Urothelium cell line (cell line): Measurements from ENCODE around the gene RHOXF1.
"Not testable (repeated sequence)": the region's sequence is repeated elsewhere in the genome, so short reads cannot be mapped to it uniquely, and the experiment has no call there.

Experiments
- DNase-seq: peaks from one replicate; pipeline ENCODE4 v3.0.0; 2011; ENCODE audit warnings: low spot score, mixed read lengths
- FAIRE-seq: peaks from 2 replicates; lab custom pipeline; 2011; peaks lifted over from hg19 to GRCh38; lab: Jason Lieb, UNC

The RHOXF1 gene

GRCh38 chrX:120115438-120115963, at the start of gene RHOXF1:
TSS of gene RHOXF1 (minus strand) at chrX:120115913. CDS start at chrX:120115862, 51 bp downstream.
- no peak for FAIRE-seq
- DNase-seq: no peak

- DNase-seq, FAIRE-seq: not testable (repeated sequence)
These were observed 43.4 kb upstream of the RHOXF1 start for GRCh38 chrX:120159086-120159485.

- DNase-seq, FAIRE-seq: not testable (repeated sequence)
These were observed 42.6 kb upstream of the RHOXF1 start, which contains the start of gene RHOXF2 for GRCh38 chrX:120158313-120158712. TSS of gene RHOXF2 (plus strand) at chrX:120158613. CDS start at chrX:120158751, 138 bp downstream.

- DNase-seq, FAIRE-seq: not testable (repeated sequence)
These were observed 34.5 kb upstream of the RHOXF1 start for GRCh38 chrX:120150109-120150744.

- FAIRE-seq: no peak
These were observed 31.8 kb upstream of the RHOXF1 start for GRCh38 chrX:120147537-120147936.

GRCh38 chrX:120146323-120146722, 30.6 kb upstream of the RHOXF1 start:
- not testable (repeated sequence) for FAIRE-seq, DNase-seq

More at GRCh38 chrX:120147537-120147936, 31.8 kb upstream of the RHOXF1 start:
- DNase-seq: no peak

GRCh38 chrX:120145295-120145925, 29.7 kb upstream of the RHOXF1 start:
- DNase-seq (no peak), FAIRE-seq (no peak)

GRCh38 chrX:120144178-120144844, 28.6 kb upstream of the RHOXF1 start:
- no peak for DNase-seq
- no peak for FAIRE-seq

- FAIRE-seq: no peak
- DNase-seq: no peak
These were observed 24.7 kb upstream of the RHOXF1 start for GRCh38 chrX:120140293-120140981.

- FAIRE-seq (no peak), DNase-seq (no peak)
These were observed 21.7 kb upstream of the RHOXF1 start for GRCh38 chrX:120137439-120137838.

- no peak for FAIRE-seq
- no peak for DNase-seq
These were observed 21.1 kb upstream of the RHOXF1 start for GRCh38 chrX:120136840-120137239.

GRCh38 chrX:120136128-120136527, 20.4 kb upstream of the RHOXF1 start:
- DNase-seq (no peak), FAIRE-seq (no peak)

GRCh38 chrX:120128306-120128846, 12.7 kb upstream of the RHOXF1 start:
- not testable (repeated sequence) for FAIRE-seq, DNase-seq

- DNase-seq: no peak
- FAIRE-seq: no peak
These were observed 9.7 kb upstream of the RHOXF1 start for GRCh38 chrX:120125444-120125843.

- FAIRE-seq (no peak), DNase-seq (peak; percentile 41)
These were observed 4.5 kb upstream of the RHOXF1 start for GRCh38 chrX:120120223-120120622.

- FAIRE-seq: no peak
- DNase-seq: no peak
These were observed 4.1 kb downstream of the RHOXF1 start for GRCh38 chrX:120111611-120112010.

GRCh38 chrX:120109378-120109777, 6.3 kb downstream of the RHOXF1 start:
- DNase-seq (no peak), FAIRE-seq (no peak)

- not testable (repeated sequence) for DNase-seq, FAIRE-seq
These were observed 11.0 kb downstream of the RHOXF1 start for GRCh38 chrX:120104707-120105106.

- not testable (repeated sequence) for DNase-seq, FAIRE-seq
These were observed 14.7 kb downstream of the RHOXF1 start for GRCh38 chrX:120101057-120101456.

- DNase-seq: no peak
These were observed 25.5 kb downstream of the RHOXF1 start for GRCh38 chrX:120090208-120090607.

More at GRCh38 chrX:120090208-120090607, 25.5 kb downstream of the RHOXF1 start:
- FAIRE-seq: no peak
